ENCODE results near the gene KRT72.

DNA sequence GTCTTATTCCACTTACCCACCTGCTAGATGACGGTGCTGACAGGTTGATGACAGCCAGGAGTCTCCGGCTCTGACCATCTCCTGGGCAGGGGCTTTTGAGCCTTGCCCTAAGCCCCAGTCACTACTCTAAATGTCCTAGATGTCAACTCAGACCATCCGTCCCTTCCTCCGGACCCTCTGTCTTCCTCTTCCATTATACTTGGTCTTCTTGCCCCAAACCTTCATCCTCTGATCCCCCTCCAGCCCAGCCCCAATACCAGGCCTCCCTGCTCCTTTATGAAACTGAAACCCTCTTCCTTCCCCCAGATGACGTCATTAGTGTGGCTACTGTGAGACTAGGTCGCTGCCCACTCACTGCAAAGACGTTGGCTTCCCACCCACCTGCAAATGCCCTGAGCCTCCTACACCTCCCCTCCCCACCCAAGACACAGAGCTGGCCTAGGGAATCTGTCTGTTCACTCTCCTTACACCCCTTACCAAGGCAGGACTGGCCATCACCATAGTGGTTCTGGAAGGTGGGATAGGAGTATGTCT is 58.4 kb downstream of the KRT72 start:
- TF ChIP-seq EZH2phosphoT487 (IDR thresholded peaks at IDR 0.05; ENCODE audit: insufficient read depth, low read depth) (no peak), EZH2 (IDR thresholded peaks at IDR 0.05; ENCODE audit: insufficient read depth, poor library complexity, severe bottlenecking) (no peak)
